GM19463 (cell line): ENCODE measurements around the gene TFEC.
"Not testable (repeated sequence)": the region's sequence is repeated elsewhere in the genome, so short reads cannot be mapped to it uniquely, and the experiment has no call there.

Experiments
- ATAC-seq: cut with Tn5 transposase; IDR thresholded peaks from one replicate; pipeline ENCODE4 v1.9.1; 2021; ENCODE audit warnings: mild to moderate bottlenecking, moderate library complexity; ENCODE audit not compliant: unreplicated experiment

The TFEC gene

GRCh38 chr7:115932880-115933279, 97.7 kb downstream of the TFEC start:
- no peak for ATAC-seq

DNA sequence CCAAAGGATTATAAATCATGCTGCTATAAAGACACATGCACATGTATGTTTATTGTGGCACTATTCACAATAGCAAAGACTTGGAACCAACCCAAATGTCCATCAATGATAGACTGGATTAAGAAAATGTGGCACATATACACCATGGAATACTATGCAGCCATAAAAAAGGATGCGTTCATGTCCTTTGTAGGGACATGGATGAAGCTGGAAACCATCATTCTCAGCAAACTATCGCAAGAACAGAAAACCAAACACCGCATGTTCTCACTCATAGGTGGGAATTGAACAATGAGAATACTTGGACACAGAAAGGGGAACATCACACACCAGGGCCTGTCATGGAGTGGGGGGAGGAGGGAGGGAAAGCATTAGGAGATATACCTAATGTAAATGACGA, 100.4 kb downstream of the TFEC start:
- not testable (repeated sequence) for ATAC-seq

- not testable (repeated sequence) for ATAC-seq
These were observed 100.8 kb downstream of the TFEC start for GRCh38 chr7:115929736-115930135.

GRCh38 chr7:115924411-115924810, 106.2 kb downstream of the TFEC start:
- ATAC-seq: no peak

DNA sequence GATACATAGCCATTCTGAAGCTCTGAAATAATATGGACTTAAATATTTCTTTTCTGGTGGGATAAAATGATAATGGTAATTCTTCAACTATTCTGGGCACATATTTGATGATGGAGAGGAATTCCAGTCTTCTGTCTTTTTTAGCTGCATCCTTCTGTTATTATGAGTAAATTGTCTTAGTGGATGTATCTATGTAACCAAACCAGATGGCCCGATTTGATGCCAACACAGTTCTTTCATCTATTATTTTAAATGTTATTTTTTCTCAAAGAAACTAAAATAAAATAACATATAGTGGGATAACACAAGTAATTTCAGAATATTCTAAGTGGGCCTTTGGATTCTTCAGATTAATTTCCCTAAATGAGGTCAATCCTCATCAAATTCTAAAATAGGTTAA, 110.2 kb downstream of the TFEC start:
- no peak for ATAC-seq

DNA sequence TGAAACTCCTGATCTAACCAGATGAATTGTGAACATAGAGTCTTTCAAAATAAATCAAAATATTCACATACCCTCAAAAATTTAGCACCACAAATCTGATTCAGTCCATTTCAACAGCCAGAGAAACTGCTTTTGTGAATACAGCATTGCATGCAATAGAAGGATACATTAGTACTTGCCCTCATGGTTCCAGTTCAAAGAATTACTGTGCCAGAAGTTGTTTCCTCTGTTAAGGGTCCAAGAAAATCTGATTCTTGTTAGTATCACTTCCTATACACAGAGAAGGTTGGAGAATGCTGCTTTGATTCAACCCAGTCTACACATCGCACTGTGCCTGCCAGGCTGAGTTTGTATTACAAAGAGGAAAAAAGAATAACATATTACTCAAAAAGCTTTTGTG, 115.6 kb downstream of the TFEC start:
- ATAC-seq: no peak

GRCh38 chr7:115911465-115911864, 119.1 kb downstream of the TFEC start:
- ATAC-seq: no peak

- ATAC-seq: no peak
These were observed 119.9 kb downstream of the TFEC start for GRCh38 chr7:115910541-115911164.

DNA sequence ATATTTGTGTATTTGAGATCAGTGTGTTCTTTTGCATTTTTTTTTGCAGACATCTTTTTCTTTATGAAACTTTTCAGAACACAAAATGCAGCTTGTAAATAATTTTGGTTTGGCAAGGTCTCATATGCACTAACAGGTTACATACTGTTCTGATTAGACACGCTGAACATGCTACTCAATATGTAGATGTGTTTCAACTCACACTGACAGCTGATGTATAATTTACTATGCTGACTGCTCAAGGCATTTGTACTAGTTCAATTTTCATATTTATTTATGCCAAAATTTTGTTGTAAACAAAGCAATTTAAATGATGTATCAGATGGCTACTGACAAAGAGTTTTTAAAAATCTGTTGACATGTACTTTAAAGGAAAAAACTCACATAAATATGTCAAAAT, 123.8 kb downstream of the TFEC start:
- no peak for ATAC-seq

DNA sequence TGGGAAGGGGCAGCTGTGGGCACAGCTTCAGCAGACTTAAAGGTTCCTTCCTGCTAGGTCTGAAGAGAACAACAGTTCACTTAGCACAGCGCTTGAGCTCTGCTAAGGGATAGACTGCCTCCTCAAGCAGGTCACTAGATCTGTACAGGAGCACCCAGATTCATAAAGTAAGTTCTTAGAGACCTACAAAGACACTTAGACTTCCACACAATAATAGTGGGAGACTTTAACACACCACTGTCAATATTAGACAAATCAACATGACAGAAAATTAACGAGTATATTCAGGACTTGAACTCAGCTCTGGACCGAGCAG, 140.9 kb downstream of the TFEC start:
- no peak for ATAC-seq

- no peak for ATAC-seq
These were observed 141.4 kb downstream of the TFEC start for GRCh38 chr7:115888981-115889668.

DNA sequence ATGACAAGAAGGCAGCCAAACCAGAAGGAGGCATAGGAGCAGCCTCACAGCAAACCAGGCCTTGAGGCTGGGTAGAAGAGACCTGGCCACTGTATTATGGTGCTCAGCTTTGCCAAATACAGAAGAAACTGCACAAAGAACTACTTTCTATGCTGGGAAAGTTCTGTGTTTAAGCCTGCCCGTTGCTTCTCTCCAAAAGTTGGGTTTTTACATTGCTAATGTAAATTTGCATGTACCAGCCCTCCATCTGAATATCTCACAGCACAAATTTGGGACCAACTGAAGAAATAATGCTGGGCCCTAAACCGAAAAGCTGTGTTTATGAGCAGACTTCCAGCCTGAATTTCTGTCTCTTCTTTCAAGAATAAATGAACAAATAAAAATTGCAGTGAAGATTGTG, 145.0 kb downstream of the TFEC start:
- ATAC-seq: no peak
